ENCODE measurements around the gene ARHGAP28. TPM values are rescaled to one million over a fixed set of nuclear protein-coding genes. Genes with fewer than 3 reads are reported as not detected.

Gene ARHGAP28
- total RNA-seq, 1 donor from 2014 or later = 1.5 TPM

DNA sequence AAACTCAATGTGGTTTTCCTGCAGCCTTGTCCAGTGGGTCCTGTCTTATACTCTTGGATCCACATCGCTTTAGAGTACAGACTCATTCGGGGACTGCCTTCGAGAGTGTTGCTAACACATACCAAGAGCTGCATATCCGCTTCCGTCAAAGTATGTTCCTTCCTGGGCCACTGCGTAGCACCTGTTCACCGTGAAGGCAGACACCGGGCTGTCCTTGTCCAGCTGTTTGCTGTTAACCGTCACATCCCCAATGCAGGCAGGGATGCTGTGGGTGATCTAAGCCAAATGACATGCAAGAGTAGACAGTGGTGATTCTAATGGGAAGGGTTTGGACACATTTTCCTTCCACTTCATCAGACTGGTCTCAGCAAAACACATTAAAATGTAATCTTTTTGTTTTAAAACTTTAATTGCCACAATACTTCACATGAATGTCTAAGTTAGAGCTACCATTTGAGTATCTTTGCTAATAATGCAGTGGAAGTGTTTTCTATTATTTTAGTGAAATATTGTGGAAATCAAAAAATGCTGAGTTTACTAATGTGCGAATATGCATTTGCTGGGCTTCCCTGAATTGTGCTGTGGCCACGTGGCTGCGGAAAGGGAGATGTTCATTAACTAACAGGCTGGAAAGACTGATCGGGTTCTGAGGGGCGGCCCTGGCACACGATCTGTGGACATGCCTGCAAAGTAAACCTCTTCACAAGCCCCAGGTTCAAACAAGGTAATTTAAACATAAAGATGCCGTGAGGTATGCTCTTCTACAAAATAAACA is 219.0 kb downstream of the ARHGAP28 start:
- Histone ChIP-seq H3K9me3 (replicated peaks) (no peaks in the 10 kb centered on the region), H3K27ac (replicated peaks) (no peak overlapping the region), H3K4me3 (no peak overlapping the region), H3K4me1 (no peaks in the 10 kb centered on the region), H3K36me3 (no peaks in the 10 kb centered on the region), H3K27me3 (ENCODE audit: low read depth) (peaks cover 44% of the 10 kb centered on the region)
- intact Hi-C loops (cut with micrococcal nuclease) = no loop called here
- no peak for DNase-seq
- TF ChIP-seq, protein P1, sequence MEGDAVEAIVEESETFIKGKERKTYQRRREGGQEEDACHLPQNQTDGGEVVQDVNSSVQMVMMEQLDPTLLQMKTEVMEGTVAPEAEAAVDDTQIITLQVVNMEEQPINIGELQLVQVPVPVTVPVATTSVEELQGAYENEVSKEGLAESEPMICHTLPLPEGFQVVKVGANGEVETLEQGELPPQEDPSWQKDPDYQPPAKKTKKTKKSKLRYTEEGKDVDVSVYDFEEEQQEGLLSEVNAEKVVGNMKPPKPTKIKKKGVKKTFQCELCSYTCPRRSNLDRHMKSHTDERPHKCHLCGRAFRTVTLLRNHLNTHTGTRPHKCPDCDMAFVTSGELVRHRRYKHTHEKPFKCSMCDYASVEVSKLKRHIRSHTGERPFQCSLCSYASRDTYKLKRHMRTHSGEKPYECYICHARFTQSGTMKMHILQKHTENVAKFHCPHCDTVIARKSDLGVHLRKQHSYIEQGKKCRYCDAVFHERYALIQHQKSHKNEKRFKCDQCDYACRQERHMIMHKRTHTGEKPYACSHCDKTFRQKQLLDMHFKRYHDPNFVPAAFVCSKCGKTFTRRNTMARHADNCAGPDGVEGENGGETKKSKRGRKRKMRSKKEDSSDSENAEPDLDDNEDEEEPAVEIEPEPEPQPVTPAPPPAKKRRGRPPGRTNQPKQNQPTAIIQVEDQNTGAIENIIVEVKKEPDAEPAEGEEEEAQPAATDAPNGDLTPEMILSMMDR (IDR thresholded peaks at IDR 0.05; ENCODE audit: borderline replicate concordance) = no peak

DNA sequence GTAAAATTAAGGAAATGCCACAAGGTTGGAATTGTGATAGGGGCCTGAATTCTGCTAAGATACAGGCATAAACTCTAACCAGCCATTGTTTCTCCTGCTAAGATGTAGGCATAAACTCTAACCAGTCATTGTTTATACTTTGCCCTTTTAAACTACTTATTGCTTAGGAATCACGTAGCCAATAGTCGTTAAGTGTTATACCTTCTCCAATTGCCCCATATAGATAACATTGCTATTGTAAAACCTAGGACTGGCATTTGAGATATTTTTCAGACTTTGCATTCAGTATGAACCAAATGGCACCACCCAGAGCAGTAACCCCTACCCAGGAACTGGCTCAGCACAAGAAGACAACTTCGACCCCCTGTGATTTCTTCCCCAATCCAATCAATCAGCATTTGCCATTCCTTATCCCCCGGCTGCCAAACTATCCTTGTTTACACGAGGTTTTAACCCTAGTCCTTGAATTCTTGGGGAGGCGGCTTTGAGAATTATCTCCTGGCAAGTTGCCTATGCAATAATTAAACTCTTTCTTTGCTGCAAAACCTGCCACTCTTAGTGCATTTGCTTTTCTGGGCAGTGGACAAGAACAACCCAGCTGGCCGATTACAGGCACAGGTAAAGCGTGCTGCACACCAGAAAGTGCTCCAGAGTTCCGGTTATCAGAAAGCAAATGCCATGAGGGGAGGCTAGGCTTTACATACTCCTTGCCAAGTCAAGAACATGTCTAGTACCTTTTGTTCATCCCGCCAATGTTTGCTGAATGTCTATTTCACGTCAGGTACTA is 220.5 kb downstream of the ARHGAP28 start:
- Histone ChIP-seq H3K27ac (replicated peaks) (no peak overlapping the region), H3K4me3 (no peak overlapping the region), H3K27me3 (ENCODE audit: low read depth) (peaks cover 43% of the 10 kb centered on the region), H3K9me3 (replicated peaks) (no peaks in the 10 kb centered on the region), H3K36me3 (no peaks in the 10 kb centered on the region), H3K4me1 (no peaks in the 10 kb centered on the region)
- intact Hi-C loops (cut with micrococcal nuclease) = no loop called here
- DNase-seq = no peak
- TF ChIP-seq, protein P1 (IDR thresholded peaks at IDR 0.05; ENCODE audit: borderline replicate concordance) = no peak

DNA sequence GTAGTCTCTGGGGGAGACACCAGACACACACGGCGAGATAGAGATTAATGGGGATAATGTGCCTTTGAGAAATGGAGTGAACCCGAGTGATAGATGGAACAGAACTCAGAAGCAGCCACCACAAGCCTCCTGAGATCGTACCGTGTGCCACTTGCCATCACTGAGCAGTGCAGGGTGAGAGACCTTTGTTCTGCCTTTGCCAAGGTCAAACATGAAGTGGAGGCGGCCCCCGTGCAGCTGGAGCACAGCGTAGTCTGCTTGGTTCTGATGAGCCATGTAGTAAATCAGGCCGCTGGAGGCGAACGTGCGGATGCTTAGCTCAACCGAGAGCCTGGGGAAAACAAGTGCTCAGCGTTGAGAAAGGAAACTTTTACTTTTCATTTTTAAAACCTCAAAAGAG is 221.1 kb downstream of the ARHGAP28 start:
- Histone ChIP-seq H3K27ac (replicated peaks) (no peak overlapping the region), H3K27me3 (ENCODE audit: low read depth) (peaks cover 36% of the 10 kb centered on the region), H3K4me1 (no peaks in the 10 kb centered on the region), H3K4me3 (no peak overlapping the region), H3K36me3 (no peaks in the 10 kb centered on the region), H3K9me3 (replicated peaks) (no peaks in the 10 kb centered on the region)
- TF ChIP-seq, protein P1 (IDR thresholded peaks at IDR 0.05; ENCODE audit: borderline replicate concordance) = no peak
- DNase-seq = no peak
- intact Hi-C loops (cut with micrococcal nuclease) = no loop called here

DNA sequence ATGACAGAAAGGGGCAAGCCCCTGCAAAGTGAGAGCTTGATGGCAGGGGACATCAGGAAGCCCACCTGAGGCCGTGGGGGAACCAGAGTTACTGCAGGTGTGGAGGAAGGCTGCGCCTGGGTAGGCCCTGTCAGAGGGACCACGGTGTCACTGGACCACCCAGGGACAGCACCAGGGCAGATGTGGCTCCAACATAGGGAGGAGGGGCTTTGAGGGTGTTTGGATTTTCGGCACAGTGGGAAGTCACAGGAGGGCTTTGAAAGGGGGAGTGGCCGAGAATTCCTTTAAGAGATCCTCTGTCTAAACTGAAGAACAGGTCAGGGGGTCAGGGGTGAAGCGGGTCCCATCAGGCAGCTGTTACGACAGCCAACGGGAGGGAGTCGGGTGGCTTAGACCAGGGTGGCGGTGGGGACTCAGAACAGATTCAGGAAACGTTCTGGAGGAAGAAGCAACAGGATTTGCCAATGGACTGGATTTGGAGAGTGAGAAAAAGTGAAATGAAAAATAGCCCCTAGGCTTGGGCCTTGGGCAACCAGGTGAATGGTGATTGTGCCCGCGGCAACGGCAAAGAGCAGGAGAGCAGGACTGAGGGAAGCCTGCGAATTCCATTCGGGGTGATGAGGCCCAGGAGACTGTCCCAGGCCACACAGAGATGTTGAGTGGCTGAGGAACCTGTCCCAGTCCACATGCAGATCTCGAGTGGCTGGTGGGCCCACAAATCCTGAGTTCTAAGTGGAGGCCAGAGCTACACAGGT is 222.0 kb downstream of the ARHGAP28 start:
- DNase-seq = no peak
- intact Hi-C loops (cut with micrococcal nuclease) = no loop called here
- Histone ChIP-seq H3K27me3 (ENCODE audit: low read depth) (peaks cover 28% of the 10 kb centered on the region), H3K4me3 (no peak overlapping the region), H3K9me3 (replicated peaks) (no peaks in the 10 kb centered on the region), H3K36me3 (no peaks in the 10 kb centered on the region), H3K27ac (replicated peaks) (no peak overlapping the region), H3K4me1 (no peaks in the 10 kb centered on the region)
- TF ChIP-seq, protein P1 (IDR thresholded peaks at IDR 0.05; ENCODE audit: borderline replicate concordance) = no peak

DNA sequence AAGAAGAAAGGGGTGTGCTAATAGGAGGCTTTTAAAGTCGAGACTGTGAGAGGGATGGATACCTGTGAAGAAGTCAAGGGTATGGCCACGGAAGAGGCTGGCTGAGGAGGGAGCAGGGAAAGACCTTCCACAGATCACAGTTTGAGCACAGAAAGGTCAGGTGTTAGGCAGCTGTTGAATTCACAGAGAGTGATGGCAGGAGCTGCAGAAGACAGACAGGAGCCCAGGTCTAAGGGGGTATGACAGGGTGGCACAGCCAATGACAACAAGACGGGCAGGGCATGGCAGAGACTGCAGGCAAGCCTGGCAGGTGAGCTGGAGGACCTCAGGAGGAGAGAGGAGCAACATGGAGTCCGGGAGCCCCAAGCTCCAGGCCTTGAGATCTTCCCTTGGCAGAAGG is 225.0 kb downstream of the ARHGAP28 start:
- no peak overlapping the region for H3K4me3 ChIP-seq
- no peak overlapping the region for H3K27ac ChIP-seq (replicated peaks)
- TF ChIP-seq, protein P1 (IDR thresholded peaks at IDR 0.05; ENCODE audit: borderline replicate concordance) = no peak
- no peaks in the 10 kb centered on the region for H3K4me1 ChIP-seq
- peaks cover 24% of the 10 kb centered on the region for H3K27me3 ChIP-seq (ENCODE audit: low read depth)
- no peaks in the 10 kb centered on the region for H3K36me3 ChIP-seq
- H3K9me3 ChIP-seq (replicated peaks) = no peaks in the 10 kb centered on the region
- intact Hi-C loops (cut with micrococcal nuclease) = no loop called here
- no peak for DNase-seq
